ENCODE measurements around the gene CCNI2.

CCNI2 gene

GRCh38 chr5:132750471-132751230 is 3.4 kb downstream of the CCNI2 start:
- no peak for DNase-seq

DNA sequence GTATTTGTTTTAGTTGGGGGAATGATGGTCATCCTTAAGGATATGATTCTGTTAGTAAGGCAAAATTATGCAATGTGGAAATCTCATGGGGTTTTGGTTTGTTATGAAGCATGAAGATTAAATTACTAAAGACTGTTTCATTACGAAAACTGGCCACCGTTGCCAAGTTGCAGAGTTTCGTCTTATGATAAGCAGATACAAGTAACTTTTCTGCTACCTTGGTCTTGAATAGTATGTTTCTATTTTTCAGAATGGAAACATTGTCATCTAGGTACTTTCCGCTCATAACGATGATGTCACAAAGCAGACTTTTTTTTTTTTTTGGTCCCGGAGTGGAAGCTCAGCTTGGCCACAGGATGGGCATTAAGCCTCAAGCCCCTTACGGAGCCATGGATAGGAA is 4.2 kb downstream of the CCNI2 start:
- DNase-seq = no peak

DNA sequence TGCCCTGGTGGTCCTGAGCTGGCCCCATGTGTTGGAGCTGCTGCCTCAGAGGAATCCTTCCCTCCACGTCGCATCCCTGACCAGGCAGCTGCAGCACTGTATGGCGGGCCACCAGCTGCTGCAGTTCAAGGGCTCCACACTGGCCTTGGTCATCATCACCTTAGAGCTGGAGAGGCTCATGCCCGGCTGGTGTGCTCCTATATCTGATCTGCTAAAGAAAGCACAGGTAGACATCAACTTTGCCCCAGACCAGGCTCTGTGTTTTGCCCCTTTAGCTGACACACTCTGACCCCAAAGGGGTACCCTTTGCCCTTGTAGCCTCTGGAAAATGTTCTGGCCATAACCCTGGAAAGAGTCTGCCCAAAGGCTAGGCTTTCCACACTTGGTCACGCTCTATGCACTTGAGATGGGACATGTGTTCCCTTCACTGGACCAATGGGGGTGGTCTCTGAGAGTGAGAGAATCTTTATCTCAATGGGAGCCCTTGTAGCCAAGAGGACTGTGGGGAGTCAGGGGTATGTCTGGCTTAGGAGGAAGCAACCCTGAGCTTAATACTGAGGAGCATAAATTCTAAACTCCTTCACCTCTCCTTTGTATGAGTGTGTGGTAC is 4.8 kb downstream of the CCNI2 start:
- DNase-seq = no peak

DNA sequence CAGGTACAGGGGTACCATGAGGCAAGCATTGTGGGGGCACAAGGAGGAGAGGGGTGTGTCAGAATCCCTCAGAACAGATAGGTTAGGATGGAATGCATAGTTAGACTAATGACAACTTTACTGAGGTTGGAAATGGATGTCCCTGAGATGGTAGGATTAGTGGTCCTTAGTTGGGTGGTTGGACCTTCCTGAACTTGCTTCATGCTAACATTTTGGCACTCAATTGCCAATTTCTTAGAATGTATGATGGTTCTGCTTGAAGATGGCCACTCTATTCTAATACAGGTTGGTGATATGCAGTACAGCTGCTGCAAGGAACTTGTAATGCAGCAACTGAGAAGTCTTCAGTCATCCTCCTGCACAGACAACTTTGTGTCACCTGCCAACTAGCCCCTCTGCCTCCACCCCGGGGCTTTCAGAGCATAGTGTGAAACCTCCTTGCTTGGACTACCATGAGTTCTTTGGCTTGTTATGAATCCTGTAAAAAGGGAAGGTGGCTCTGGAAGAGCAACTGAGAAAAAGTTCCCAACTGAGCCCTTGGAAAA is 5.4 kb downstream of the CCNI2 start:
- DNase-seq = no peak

DNA sequence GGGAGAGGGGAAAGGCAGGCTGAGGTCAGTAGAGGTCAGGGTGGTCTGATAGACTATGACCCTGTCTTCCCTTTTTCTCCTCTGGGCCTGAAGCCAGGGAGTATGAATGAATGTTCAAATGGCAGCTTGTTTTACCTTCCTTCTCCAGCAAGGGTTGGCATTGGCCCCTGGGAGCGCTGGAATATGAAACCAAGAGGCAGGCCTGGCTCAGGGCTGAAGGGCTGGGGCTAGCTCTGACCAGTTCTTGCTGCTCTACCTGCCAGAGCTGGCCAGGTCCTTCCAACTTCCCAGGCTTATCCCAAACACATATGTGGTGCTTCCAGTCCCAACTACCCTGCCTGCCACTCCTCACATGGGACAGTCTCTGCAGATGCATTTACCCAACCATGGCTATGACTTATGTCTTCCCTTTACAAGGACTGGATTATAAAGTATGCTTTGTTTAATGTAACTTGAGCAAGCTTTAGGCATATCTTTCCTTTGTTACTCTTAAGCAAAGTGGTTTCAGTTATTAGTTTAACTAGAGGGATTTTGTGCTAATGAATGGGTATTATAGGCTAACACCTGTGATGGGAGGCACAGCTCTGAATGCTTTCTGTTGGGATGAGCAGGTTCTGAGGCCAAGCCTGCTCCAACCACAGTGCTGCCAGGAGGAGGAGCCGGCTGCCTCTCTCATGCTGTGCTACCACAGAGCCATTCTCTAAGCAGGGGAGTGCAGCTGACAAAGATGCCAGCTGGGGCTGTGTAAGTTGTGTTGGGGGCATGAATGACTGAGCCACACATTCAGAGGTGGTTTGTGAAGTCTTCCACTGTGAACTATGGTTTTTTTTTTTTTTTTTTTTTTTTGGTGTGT is 6.1 kb downstream of the CCNI2 start:
- DNase-seq = no peak

DNA sequence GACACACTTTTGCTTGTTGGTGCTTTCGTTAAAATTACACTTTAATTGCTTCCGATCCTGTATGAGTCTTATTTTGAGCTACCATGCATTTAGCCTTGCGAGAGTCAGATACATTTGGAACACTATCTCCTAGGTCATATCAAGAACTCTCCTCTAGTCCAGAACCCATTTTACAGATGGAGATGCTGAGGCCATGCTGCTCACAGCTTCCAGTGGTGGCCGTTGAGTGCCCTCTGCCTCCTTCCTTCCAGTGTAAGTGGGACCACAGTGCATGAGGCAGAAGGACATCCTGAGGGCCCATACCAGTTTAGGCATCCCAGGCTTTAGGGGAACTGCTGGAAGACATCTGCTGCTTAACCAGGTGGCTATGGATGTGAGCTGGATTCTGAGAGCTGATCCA is 6.9 kb downstream of the CCNI2 start:
- DNase-seq = no peak

DNA sequence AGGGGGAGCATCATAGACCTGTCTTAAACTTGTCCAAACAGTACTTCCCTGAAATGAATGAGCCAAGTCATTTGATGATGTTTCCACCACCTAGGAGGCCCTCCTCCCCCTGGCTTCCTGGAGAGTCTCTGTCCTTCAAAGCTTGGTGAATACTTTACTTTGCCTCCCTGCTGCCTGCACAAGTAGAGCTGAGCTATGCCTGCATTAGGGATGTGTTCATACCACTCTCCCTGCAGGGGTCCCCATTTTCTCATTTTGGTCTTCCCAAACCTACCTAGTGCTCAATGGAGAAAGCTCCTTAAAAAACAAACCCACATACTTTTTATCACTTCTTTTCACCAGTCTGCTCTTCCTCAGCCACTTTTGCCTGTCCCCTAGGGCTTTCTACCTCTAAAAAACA is 7.7 kb downstream of the CCNI2 start:
- DNase-seq = no peak

- no peak for DNase-seq
Measured at GRCh38 chr5:132756542-132756941, 9.3 kb downstream of the CCNI2 start.

DNA sequence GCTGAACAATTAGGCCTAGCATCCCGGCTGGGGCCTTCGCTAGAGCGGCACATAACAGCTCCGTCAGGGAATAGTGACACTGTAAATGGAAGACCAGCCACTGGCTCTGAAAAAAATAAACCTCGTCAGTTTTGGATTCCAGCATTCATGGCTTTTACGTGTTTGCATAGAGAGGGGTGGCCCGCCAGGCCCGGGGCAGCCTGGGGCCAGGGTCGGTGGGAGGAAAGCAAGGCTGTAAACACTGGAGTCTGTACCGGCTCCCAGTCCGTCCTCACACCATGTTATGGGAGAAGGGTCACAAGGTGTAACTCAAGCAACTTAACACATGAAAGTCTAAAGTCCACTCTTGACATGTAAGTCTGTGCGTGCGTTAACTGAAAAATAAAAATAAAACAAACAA is 11.2 kb downstream of the CCNI2 start:
- no peak for DNase-seq

GRCh38 chr5:132759114-132760048 is 12.2 kb downstream of the CCNI2 start:
- no peak for DNase-seq

GRCh38 chr5:132760049-132760420 is 12.8 kb downstream of the CCNI2 start:
- no peak for DNase-seq

DNA sequence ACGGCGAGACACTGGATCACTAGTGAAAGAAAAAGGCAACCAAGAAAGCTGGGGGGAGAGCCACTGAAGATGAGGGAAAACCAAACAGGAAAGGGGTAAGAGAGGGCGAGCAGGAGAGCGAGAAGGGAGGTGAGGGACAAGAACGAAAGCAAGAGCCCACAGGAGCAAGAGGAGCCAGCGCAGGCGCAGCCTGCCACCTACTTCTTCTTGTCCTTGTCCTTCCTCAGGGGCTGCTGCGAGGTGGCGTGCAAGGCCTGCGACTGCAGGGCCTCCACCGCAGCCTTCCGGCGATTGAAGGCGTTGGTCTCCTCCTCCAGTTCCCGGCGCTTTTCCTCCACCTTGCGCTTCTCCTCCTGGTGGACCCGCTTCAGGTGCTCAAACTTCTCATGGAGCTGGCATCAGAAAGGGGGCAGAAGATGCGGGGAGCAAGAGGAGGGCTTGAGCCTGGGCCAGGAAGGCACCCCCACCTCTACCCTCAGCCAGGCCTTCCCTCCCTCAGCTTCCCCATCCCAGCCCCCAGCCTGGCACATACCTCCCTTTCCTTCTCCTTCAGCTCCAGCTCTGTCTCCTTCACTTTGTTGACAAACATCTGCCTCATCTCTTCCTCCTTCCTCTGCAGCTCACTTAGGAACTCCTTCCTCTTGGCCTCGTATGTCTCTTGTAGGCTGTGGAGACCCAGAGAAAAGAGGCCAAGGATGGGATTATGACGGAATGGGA is 13.5 kb downstream of the CCNI2 start:
- no peak for DNase-seq

GRCh38 chr5:132761321-132762240 is 14.4 kb downstream of the CCNI2 start:
- DNase-seq = no peak

- no peak for DNase-seq
Measured at GRCh38 chr5:132762246-132763000, 15.2 kb downstream of the CCNI2 start.

DNA sequence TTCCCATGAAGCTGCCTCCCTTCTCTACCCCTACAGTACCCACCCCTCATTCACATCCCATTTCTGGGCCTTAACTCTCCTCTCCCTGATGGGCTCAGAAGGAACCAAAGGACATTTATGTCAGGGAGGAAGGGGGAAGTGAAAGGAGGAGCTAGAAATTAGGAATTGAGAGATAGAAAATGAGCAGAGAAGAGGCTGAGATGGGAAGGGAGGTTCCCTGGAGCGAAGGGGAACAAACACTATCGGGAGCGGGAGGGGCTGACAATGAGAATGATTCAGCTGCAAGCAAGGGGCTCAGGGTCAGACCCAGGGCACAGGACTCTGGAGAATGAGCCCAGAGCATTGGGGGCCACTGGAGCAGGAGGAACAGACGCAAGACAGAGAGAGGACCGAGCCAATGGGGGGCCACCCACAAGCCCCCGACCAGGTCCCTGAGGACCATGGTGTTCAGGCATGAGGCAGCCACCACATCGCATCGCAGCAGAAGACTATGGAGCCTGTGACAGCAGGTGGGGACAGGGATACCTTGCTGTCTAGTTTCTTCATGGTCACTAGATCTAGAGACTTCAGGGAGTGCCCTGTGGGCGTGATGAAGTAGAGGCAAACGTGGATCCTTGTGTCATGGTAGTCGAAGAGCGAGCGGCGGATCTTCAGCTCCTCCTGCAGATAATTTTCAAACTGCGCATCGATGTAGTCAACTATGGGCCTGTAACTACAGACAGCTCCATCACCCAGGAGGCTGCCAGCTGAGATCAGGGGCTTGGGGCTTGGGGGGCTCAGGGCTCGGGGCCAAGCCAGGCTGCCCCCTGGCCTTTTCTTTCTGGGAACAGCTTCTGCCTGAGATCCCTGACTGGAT is 16.2 kb downstream of the CCNI2 start:
- no peak for DNase-seq

DNA sequence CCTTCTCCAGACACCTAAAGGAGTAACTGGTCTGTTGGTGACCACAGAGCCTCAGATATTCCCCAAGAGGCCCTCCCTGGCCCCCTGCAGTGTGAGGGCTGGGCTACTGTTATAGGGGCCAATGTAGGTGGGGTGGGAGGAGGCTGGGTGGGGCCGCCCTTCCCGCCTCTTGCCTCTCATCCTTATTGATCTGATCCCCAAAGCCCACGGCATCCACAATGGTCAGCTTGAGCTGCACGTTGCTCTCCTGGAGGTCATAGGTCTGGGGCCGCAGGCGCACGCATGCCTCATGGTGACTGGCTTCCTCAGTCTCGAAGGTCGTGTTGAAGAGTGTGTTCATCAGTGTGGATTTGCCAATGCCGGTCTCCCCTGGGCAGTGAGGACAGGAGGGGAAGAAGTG is 16.8 kb downstream of the CCNI2 start:
- DNase-seq = no peak

DNA sequence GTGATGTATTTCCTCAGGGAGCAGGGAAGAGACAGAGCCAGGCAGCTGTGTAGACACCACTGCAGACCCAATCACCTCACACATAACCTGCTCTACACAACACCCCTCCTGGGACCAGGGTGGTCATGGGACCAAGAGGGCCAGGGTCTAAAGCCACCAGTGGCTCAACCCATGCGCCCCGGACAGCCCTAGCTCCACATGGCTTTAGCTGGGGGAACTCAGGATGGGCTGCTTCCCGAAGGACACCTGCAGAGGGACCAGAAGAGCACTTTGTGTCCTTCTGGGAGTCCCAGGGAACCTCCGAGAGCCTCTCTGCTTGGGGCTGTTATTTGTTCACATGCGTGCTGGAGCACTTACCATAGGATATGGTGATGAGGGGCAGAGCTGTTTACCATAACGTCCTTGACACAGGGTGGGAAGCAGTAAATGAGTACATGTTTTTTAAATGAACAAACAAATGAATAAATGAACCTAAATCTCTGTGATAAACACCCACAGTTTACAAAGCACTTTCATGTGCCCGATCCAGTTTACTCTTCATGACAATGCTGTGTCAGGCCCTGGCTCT is 17.5 kb downstream of the CCNI2 start:
- DNase-seq = no peak

- DNase-seq = no peak
Measured at GRCh38 chr5:132765311-132766019, 18.2 kb downstream of the CCNI2 start.
